Choroid plexus epithelial cell (primary cell): ENCODE measurements around the gene NELFCD.
A peak's percentile ranks its signal among the peaks of the same experiment; 100 is the strongest.

Source experiments
- DNase-seq: peaks from one replicate; pipeline ENCODE4 v3.0.0-alpha.2; 2010; ENCODE audit warnings: low read depth
- H3K4me3 ChIP-seq: 2 replicates; pipeline ENCODE4 v1.5.1; 2011; ENCODE audit warnings: low read depth, mild to moderate bottlenecking, control low read depth, low read length, moderate library complexity
- TF ChIP-seq, protein P1 (sequence below): conservative IDR thresholded peaks from 2 replicates; pipeline ENCODE4 v1.5.1; 2011; ENCODE audit warnings: low read depth, mild to moderate bottlenecking, control low read depth, inconsistent platforms, low read length, moderate library complexity

NELFCD gene

DNA sequence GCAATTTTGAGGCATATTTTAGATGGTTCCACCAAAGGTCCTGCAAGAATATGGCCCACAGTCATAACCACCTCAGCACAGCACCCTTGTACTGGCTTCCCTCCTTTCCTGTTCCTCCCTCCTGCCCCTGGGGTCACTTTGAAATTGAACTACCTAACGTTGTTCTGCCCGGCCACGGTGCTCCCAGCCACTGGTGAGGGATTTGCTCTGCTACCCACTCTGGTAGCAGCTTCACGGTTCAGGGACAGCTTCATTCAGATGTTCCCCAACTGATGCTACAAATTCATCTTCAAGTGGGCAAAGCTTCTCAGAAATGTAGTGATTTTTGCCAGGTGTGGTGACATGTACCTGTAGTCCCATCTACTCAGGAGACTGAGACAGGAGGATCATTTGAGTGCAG lies 7.9 kb upstream of the NELFCD start:
- H3K4me3 ChIP-seq, result no peak overlapping the region
- TF ChIP-seq, protein P1, sequence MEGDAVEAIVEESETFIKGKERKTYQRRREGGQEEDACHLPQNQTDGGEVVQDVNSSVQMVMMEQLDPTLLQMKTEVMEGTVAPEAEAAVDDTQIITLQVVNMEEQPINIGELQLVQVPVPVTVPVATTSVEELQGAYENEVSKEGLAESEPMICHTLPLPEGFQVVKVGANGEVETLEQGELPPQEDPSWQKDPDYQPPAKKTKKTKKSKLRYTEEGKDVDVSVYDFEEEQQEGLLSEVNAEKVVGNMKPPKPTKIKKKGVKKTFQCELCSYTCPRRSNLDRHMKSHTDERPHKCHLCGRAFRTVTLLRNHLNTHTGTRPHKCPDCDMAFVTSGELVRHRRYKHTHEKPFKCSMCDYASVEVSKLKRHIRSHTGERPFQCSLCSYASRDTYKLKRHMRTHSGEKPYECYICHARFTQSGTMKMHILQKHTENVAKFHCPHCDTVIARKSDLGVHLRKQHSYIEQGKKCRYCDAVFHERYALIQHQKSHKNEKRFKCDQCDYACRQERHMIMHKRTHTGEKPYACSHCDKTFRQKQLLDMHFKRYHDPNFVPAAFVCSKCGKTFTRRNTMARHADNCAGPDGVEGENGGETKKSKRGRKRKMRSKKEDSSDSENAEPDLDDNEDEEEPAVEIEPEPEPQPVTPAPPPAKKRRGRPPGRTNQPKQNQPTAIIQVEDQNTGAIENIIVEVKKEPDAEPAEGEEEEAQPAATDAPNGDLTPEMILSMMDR, result no peak
- no peak for DNase-seq

GRCh38 chr20:58973866-58974265 lies 7.2 kb upstream of the NELFCD start:
- TF ChIP-seq, protein P1, result no peak
- no peak overlapping the region for H3K4me3 ChIP-seq
- no peak for DNase-seq

DNA sequence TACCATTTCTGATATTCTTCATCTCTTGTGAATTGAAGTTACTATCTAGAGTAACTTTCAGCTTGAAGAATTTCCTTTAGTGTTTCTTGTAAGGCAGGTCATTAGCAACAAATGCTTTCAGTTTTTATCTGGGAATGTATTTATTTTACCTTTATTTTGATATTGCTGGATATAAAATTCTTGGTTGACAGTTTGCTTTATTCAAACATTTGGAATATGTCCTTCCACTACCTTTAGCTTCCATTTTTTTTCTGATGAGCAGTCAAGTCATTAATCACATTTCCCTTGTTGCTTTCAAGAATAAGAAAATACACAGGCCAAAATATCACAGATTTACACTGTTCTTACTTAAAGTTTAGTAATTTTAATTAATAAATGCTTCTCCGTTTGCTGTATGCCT lies 5.7 kb upstream of the NELFCD start:
- TF ChIP-seq, protein P1, result no peak
- no peak for DNase-seq
- no peak overlapping the region for H3K4me3 ChIP-seq

DNA sequence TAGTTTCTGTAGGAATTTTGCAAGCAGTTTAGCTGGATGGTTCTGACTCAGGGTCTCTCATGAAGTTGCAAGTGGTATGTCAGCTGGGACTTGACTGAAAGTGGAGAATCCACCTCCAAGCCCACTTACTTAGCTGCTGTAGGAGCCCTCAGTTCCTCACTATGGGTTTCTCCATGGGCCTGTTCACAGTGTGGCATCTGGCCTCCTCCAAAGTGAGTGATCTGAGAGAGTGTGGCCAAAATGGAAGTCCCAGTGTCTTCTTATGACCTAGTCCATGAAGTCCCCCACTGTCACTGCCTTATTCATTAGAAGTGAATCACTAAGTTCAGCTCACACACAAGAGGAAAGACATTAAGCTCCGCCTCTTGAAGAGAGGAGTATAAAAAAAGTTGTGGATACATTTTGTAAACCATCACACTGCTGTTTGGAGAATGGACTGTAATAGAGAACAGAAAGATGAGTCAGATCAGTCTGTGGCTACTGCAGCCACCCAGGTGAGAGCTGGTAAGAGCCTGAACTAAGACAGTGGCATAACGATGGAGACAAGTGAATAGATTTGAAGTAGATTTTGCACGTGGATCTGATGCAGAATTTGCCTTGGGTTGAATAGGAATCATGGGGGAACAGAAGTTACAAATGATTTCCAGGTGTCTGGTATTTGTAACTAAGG lies 4.9 kb upstream of the NELFCD start:
- no peak overlapping the region for H3K4me3 ChIP-seq
- TF ChIP-seq, protein P1, result no peak
- DNase-seq, result no peak

DNA sequence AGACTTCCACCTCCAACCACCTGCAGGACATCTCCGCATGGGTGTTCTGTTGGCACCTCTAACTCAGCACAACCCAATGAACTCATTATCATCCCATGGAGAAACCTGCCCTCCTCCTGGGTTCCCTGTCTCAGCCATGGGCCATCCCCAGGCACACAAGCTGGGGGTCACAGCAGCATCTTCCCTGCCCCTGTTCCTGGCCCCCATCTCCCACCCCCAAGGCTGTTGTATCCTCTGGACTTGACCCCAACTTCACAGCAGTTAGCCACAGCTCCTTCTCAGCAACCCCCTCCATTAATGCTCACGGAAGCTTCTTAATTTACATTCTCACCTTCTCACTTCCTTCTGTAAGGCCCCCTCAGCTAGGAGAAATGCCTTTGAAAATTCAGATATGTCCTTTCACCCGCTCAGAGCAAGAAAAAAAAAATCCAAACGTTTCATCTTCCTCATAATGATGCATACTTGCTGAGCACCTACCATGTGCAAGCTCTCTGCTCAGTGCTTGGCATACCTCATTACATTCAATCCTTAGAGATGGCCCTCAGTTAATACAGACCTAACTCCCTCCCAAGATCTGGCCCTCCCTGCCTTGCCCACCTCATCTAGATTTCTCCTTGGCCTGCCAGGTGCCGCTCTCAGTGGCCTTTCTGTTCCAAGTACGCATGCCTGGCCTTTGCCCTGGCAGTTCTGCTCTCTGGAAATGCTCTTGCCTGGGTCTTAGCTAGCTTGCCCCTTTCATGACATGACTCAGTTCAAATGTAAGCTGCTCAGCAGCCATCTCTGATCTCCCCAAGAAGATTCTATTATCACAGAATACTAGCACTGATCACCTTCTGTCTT lies 2.5 kb upstream of the NELFCD start:
- no peak for DNase-seq
- TF ChIP-seq, protein P1, result no peak
- no peak overlapping the region for H3K4me3 ChIP-seq

DNA sequence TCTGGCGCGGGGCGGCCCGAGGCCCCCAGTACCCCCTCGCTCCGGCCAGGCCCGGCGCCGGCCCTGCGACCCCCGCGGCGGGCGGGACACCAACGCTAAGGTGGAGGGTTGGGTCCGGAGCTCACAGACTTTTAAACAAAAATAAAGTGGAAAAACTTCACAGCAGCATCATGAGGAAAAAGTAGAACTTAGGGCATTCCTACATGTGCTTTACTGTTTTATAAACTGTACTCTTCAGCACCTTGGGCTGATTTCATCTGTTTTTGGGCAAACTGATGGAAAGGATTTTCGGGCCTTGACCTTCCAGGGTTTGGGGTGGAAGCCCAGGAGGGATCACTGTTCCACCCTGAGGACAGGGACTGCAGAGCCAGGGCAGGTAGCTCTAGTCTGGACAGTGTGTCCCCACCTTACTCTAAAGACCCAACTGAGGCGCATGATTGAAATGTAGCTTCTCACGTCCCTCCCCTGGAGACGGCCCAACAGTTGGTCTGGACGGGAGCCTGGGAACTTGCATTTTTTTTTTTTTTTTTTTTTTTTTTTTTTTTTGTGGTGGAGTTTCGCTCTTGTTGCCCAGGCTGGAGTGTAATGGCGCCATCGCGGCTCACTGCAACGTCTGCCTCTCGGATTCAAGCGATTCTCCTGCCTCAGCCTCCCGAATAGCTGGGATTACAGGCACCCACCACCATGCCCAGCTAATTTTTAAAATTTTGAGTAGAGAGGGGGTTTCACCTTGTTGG lies 740 bp downstream of the NELFCD start:
- peak overlapping the region; percentile 75 for H3K4me3 ChIP-seq
- DNase-seq, result peak; percentile 22
- TF ChIP-seq, protein P1, result no peak
